NCI-H2081 (cell line): ENCODE measurements around the gene RMI1.
"Not testable (repeated sequence)": the region's sequence is repeated elsewhere in the genome, so short reads cannot be mapped to it uniquely, and the experiment has no call there.

Experiments used
- DNase-seq, 2 experiments: peaks; one replicate each; lab custom pipeline; 2025; lab: John Stamatoyannopoulos, UW

RMI1 gene

GRCh38 chr9:83980395-83981125 is at the start of gene RMI1:
TSS of gene RMI1 (plus strand) at chr9:83980805. CDS start at chr9:84000987, 20,182 bp downstream.
- peak; percentile 98 to 99 for DNase-seq

GRCh38 chr9:83930881-83931280 is 49.7 kb upstream of the RMI1 start:
- DNase-seq: no peak

- DNase-seq: no peak
Observed at GRCh38 chr9:83932011-83932410, 48.6 kb upstream of the RMI1 start.

- no peak for DNase-seq
Observed at GRCh38 chr9:83932851-83933250, 47.8 kb upstream of the RMI1 start.

- DNase-seq: no peak
Observed at GRCh38 chr9:83933790-83934189, 46.8 kb upstream of the RMI1 start.

- DNase-seq: no peak
Observed at GRCh38 chr9:83934569-83935275, 45.9 kb upstream of the RMI1 start.

GRCh38 chr9:83935276-83935935 is 45.2 kb upstream of the RMI1 start:
- DNase-seq: peak in 1 of 2 experiments; percentile 10

- no peak for DNase-seq
Observed at GRCh38 chr9:83936523-83936922, 44.1 kb upstream of the RMI1 start.

- DNase-seq: peak; percentile 54 to 77
Observed at GRCh38 chr9:83937861-83938455, 42.6 kb upstream of the RMI1 start.

- no peak for DNase-seq
Observed at GRCh38 chr9:83940590-83941303, 39.9 kb upstream of the RMI1 start.

- DNase-seq: not testable (repeated sequence)
Observed at GRCh38 chr9:83948096-83948495, 32.5 kb upstream of the RMI1 start.

GRCh38 chr9:83956086-83956435 is 24.5 kb upstream of the RMI1 start:
- DNase-seq: peak in 1 of 2 experiments; percentile 24

- peak; percentile 63 to 81 for DNase-seq
Observed at GRCh38 chr9:83956436-83957247, 24.0 kb upstream of the RMI1 start.

GRCh38 chr9:83957248-83957513 is 23.4 kb upstream of the RMI1 start:
- no peak for DNase-seq

GRCh38 chr9:83959061-83959460 is 21.5 kb upstream of the RMI1 start:
- no peak for DNase-seq

GRCh38 chr9:83960991-83961390 is 19.6 kb upstream of the RMI1 start:
- no peak for DNase-seq

- DNase-seq: peak; percentile 23 to 31
Observed at GRCh38 chr9:83962165-83962564, 18.4 kb upstream of the RMI1 start.

GRCh38 chr9:83964973-83965349 is 15.6 kb upstream of the RMI1 start:
- no peak for DNase-seq

- peak in 1 of 2 experiments; percentile 30 for DNase-seq
Observed at GRCh38 chr9:83965350-83966208, 15.0 kb upstream of the RMI1 start.

GRCh38 chr9:83966209-83966582 is 14.4 kb upstream of the RMI1 start:
- no peak for DNase-seq
